HepG2 (cell line): ENCODE results near the gene MYO19. TPM values are rescaled to one million over a fixed set of nuclear protein-coding genes. Genes with fewer than 3 reads are reported as not detected.

Experiments used
- ATAC-seq: fragments of 200-7000 bp; cut with Tn5 transposase; 3 replicates; pipeline ENCODE4 v1.9.1; 2020; ENCODE audit warnings: mild to moderate bottlenecking, moderate library complexity
- BruUV-seq: library from RNA; stranded (reverse); fragments of 400-500 nt; replicated peaks from 2 replicates; lab custom pipeline; 2021; lab: Mats Ljungman, UMichigan
- CTCF ChIA-PET: fragments of 300-600 bp; formaldehyde crosslinking; extraction: SDS; loops from one replicate; lab custom pipeline; 2021; ENCODE audit warnings: low total read pairs, inconsistent platforms, low intra/inter-chr PET ratio; lab: Yijun Ruan, JAX
- POLR2A ChIA-PET: fragments of 350-600 bp; sonication (Branson Sonifier 250); formaldehyde crosslinking; loops from one replicate; lab custom pipeline; 2020; ENCODE audit warnings: antibody characterized with exemption, inconsistent platforms; lab: Yijun Ruan, JAX
- DNase-seq: peaks from one replicate; pipeline ENCODE4 v3.0.0-alpha.2; 2015; ENCODE audit warnings: low spot score
- FAIRE-seq: peaks from 3 replicates; lab custom pipeline; 2011; peaks lifted over from hg19 to GRCh38; lab: Jason Lieb, UNC
- H2AFZ ChIP-seq: one replicate; pipeline ENCODE4 v1.6.1; 2011; ENCODE audit warnings: low read length, inconsistent platforms
- H3K27ac ChIP-seq: fragments of 300-600 bp; 3 replicates; pipeline ENCODE4 v1.8.0; 2011; ENCODE audit warnings: mixed run types, mild to moderate bottlenecking, mixed read lengths, low read length, inconsistent platforms; ENCODE audit not compliant: insufficient read depth; ENCODE audit errors: extremely low read length
- H3K27me3 ChIP-seq, 2 experiments: fragments of 200-600 bp in 1 of 2; 2 replicates in 1 of 2; 3 replicates in 1 of 2; pipeline versions ENCODE4 v1.6.0 to v1.8.0; 2011; ENCODE audit warnings: low read length in 2 of 2, mild to moderate bottlenecking in 2 of 2, moderate library complexity in 2 of 2, inconsistent platforms in 1 of 2; ENCODE audit not compliant: insufficient read depth in 2 of 2, control insufficient read depth in 1 of 2
- H3K36me3 ChIP-seq, 2 experiments: fragments of 200-600 bp in 1 of 2; replicated peaks in 1 of 2; 2 replicates in 1 of 2; 3 replicates in 1 of 2; pipeline versions ENCODE4 v1.5.1 to v1.8.0; 2011; ENCODE audit warnings: low read length in 2 of 2, inconsistent platforms in 1 of 2; ENCODE audit not compliant: insufficient read depth in 2 of 2, control insufficient read depth in 1 of 2
- H3K4me1 ChIP-seq: 2 replicates; pipeline ENCODE4 v1.5.1; 2012; ENCODE audit warnings: low read length, inconsistent platforms; ENCODE audit not compliant: insufficient read depth
- H3K4me2 ChIP-seq: 2 replicates; pipeline ENCODE4 v1.6.0; 2011; ENCODE audit warnings: low read depth, low read length, inconsistent platforms
- H3K4me3 ChIP-seq, 3 experiments: fragments of 200-600 bp in 1 of 3; sonication (generic), shearing (Covaris generic) in 1 of 3; replicated peaks in 1 of 3; 2 replicates each; pipeline ENCODE4 v1.5.1; 2011 to 2016; ENCODE audit warnings: low read length in 3 of 3, inconsistent platforms in 2 of 3, low read depth in 2 of 3, mild to moderate bottlenecking in 2 of 3, control low read depth in 1 of 3, mixed read lengths in 1 of 3; ENCODE audit not compliant: insufficient read depth in 1 of 3
- H3K79me2 ChIP-seq: one replicate; pipeline ENCODE4 v1.6.1; 2011; ENCODE audit warnings: low read length, inconsistent platforms; ENCODE audit not compliant: insufficient read depth
- H3K9ac ChIP-seq: 2 replicates; pipeline ENCODE4 v1.6.0; 2011; ENCODE audit warnings: mild to moderate bottlenecking, low read depth, low read length, inconsistent platforms; ENCODE audit not compliant: insufficient read depth
- H3K9me3 ChIP-seq: 2 replicates; pipeline ENCODE4 v1.5.1; 2012; ENCODE audit warnings: mild to moderate bottlenecking, low read length
- H4K20me1 ChIP-seq: 2 replicates; pipeline ENCODE4 v1.6.0; 2011; ENCODE audit warnings: inconsistent platforms, mild to moderate bottlenecking, low read length, moderate library complexity; ENCODE audit not compliant: insufficient read depth
- EED ChIP-seq: sonication (generic); formaldehyde crosslinking; IDR thresholded peaks from 2 replicates; pipeline ENCODE4 v1.5.0; 2020; ENCODE audit warnings: mild to moderate bottlenecking, missing genetic modification reagents
- HDAC6 ChIP-seq: fragments of 200-600 bp; sonication (generic); IDR thresholded peaks from 2 replicates; pipeline ENCODE4 v1.7.0; 2017; ENCODE audit warnings: mild to moderate bottlenecking, antibody characterized with exemption, low read length, low read depth
- MAFF ChIP-seq: IDR thresholded peaks from 2 replicates; pipeline ENCODE4 v1.6.1; 2011; ENCODE audit warnings: low read depth, low read length, improper control_type of control experiment
- MAFG ChIP-seq: sonication (generic); formaldehyde crosslinking; IDR thresholded peaks from 2 replicates; pipeline ENCODE4 v1.5.1; 2020; ENCODE audit warnings: mild to moderate bottlenecking, missing genetic modification reagents
- WGBS: methylation state at CpG from one replicate; pipeline ENCODE4 v1.1.6; 2017; ENCODE audit warnings: low lambda C conversion rate; 5-methylcytosine and 5-hydroxymethylcytosine counted together
- in situ Hi-C: cut with HindIII; loops from 2 replicates; pipeline ENCODE4 v1.10.0; 2017; ENCODE audit warnings: low pct_unique_long_range_greater_than_20kb; ENCODE audit not compliant: extremely low pct_ligation_motif_present
- intact Hi-C: fragments of 100-400 bp; cut with micrococcal nuclease; formaldehyde crosslinking; loops from one replicate; pipeline ENCODE4 v1.10.0; 2022; ENCODE audit not compliant: unreplicated experiment
- polyA plus RNA-seq, 8 experiments: library from polyadenylated mRNA; depleted of rRNA in 3 of 8; stranded (reverse) in 7 of 8; unstranded in 1 of 8; fragments of >200 nt; fragmentation: Illumina TruSeq in 4 of 8; extraction: Trizol in 4 of 8; gene quantifications; 2 replicates each; pipeline versions ENCODE4 v1.2.1 to v1.2.3, GENCODE V29; 2011 to 2016; ENCODE audit warnings: low read depth in 4 of 8, missing spikeins in 1 of 8, mixed read lengths in 1 of 8; ENCODE audit not compliant: insufficient read depth in 1 of 8
- total RNA-seq, 5 experiments: library from RNA; depleted of rRNA; stranded (reverse); fragments of >200 nt; fragmentation: Illumina TruSeq; extraction: Trizol; gene quantifications; 2 replicates each; pipeline ENCODE4 v1.2.3, GENCODE V29; 2016; ENCODE audit warnings: low read depth in 1 of 5
- TF ChIP-seq, protein P1 (sequence below): sonication (generic); formaldehyde crosslinking; IDR thresholded peaks from 2 replicates; pipeline ENCODE4 v1.5.1; 2020; ENCODE audit warnings: missing genetic modification reagents, mild to moderate bottlenecking, borderline replicate concordance
- TF ChIP-seq, protein P2 (sequence below): sonication (generic); formaldehyde crosslinking; IDR thresholded peaks from 2 replicates; pipeline ENCODE4 v1.5.0; 2020; ENCODE audit warnings: mild to moderate bottlenecking, missing genetic modification reagents, borderline replicate concordance
- TF ChIP-seq, protein P3 (sequence below): IDR thresholded peaks from 2 replicates; pipeline ENCODE4 v1.6.1; 2016; ENCODE audit warnings: mild to moderate bottlenecking, missing biosample characterization, missing genetic modification reagents

MYO19 gene
- total and polyA plus RNA-seq, 2 of the 13 experiments (the other 11 are each of a cell fraction or from before 2014, with no cell fraction given): 75.7 to 82.3 TPM

DNA sequence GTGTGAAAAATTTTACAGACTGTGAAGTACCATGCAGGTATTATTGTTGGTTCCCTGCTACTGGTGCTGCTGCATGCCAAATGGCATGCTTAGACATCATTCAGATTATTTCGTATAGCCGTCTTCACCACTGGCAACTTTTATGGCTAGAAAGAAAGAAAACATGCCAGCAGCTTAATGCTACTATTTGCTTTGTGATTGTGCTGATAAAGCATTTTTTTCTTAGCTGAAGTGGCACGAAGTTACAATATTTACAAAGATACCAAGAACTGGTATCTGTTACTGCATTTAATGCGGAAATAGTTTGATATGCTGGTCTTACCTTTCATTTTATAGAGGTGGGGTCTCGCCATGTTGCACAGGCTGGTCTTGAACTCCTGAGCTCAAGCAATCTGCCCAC, 40.0 kb downstream of the MYO19 start (continued):
- TF ChIP-seq, protein P1, sequence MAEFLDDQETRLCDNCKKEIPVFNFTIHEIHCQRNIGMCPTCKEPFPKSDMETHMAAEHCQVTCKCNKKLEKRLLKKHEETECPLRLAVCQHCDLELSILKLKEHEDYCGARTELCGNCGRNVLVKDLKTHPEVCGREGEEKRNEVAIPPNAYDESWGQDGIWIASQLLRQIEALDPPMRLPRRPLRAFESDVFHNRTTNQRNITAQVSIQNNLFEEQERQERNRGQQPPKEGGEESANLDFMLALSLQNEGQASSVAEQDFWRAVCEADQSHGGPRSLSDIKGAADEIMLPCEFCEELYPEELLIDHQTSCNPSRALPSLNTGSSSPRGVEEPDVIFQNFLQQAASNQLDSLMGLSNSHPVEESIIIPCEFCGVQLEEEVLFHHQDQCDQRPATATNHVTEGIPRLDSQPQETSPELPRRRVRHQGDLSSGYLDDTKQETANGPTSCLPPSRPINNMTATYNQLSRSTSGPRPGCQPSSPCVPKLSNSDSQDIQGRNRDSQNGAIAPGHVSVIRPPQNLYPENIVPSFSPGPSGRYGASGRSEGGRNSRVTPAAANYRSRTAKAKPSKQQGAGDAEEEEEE (CRISPR knock-in tag): no peak
- TF ChIP-seq MAFG (CRISPR knock-in tag) (0 out of 2 replicates have a peak, but pooled peaks have one; percentile 45), MAFF (peak; percentile 98)
- TF ChIP-seq, all 625 proteins: peak for 3

DNA sequence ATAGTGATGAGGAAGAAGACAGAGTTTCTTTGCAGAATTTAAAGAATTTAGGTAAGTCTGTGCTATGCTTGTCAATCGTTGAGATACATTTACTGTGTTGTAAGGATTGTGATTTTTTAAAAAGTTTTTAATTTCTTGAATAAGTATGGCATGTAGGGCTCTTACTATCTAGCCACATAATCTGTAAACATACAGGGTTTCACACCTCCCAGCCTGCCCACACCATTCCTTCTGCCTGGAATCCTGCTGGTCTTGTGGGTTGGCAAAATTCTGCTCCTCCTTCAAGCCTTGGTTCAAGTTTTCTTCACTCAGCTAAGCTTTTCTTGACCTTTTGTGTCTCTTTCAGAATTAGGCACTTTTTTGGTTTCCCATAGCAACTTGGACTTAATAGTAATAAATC, 40.7 kb downstream of the MYO19 start:
- Histone ChIP-seq H3K4me1 (peaks cover 3% of the 10 kb centered on the region; the same call in 1 of the 2 replicates), H3K4me3 (no peak overlapping the region), H3K9me3 (no peaks in the 10 kb centered on the region), H4K20me1 (no peaks in the 10 kb centered on the region), H3K79me2 (peaks cover 29% of the 10 kb centered on the region), H3K27me3 (no peaks in the 10 kb centered on the region), H3K36me3 (peaks cover 25 to 73% of the 10 kb centered on the region in 2 experiments), H3K9ac (no peak overlapping the region), H3K27ac (no peak overlapping the region), H2AFZ (no peak overlapping the region), H3K4me2 (no peak overlapping the region)
- ATAC-seq: no peak
- 100% methylated on average over 1 of the region's 1 CpG for WGBS
- in situ Hi-C loops (loop anchor here (25.0 kb wide), 1 partner anchor 532 kb away; no protein-coding TSS in a partner anchor), intact Hi-C loops (no loop called here)
- BruUV-seq: no TSS peak
- DNase-seq: no peak
- POLR2A ChIA-PET: interaction anchor here (1.3 to 1.8 kb wide), 3 partner anchors 8 to 41 kb away, joined by 3 to 7 read pairs (median 4); partner anchors contain the start of genes MYO19, PIGW and ZNHIT3
- TF ChIP-seq, protein P2, sequence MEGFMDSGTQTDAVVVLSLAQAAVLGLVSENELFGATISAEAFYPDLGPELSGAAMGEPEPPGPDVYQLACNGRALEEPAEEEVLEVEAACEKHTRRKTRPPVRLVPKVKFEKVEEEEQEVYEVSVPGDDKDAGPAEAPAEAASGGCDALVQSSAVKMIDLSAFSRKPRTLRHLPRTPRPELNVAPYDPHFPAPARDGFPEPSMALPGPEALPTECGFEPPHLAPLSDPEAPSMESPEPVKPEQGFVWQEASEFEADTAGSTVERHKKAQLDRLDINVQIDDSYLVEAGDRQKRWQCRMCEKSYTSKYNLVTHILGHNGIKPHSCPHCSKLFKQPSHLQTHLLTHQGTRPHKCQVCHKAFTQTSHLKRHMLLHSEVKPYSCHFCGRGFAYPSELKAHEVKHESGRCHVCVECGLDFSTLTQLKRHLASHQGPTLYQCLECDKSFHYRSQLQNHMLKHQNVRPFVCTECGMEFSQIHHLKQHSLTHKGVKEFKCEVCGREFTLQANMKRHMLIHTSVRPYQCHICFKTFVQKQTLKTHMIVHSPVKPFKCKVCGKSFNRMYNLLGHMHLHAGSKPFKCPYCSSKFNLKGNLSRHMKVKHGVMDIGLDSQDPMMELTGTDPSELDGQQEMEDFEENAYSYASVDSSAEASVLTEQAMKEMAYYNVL (CRISPR knock-in tag): no peak
- TF ChIP-seq HDAC6 (no peak), EED (CRISPR knock-in tag) (no peak)
- TF ChIP-seq, protein P3, sequence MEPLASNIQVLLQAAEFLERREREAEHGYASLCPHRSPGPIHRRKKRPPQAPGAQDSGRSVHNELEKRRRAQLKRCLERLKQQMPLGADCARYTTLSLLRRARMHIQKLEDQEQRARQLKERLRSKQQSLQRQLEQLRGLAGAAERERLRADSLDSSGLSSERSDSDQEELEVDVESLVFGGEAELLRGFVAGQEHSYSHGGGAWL (CRISPR knock-in tag): no peak
- CTCF ChIA-PET: no interaction called here
- no peak for FAIRE-seq
